CD4-positive, alpha-beta T cell (primary cell): ENCODE results near the gene UBE2M. TPM values are rescaled to one million over a fixed set of nuclear protein-coding genes. Genes with fewer than 3 reads are reported as not detected.

Source experiments
- ATAC-seq: fragments of 200-7000 bp; cut with Tn5 transposase; one replicate; pipeline ENCODE4 v1.10.0; 2022; ENCODE audit warnings: mild to moderate bottlenecking; ENCODE audit not compliant: poor library complexity
- CTCF ChIA-PET: fragments of 350-600 bp; sonication (Branson Sonifier 250); formaldehyde crosslinking; loops from one replicate; lab custom pipeline; 2021; ENCODE audit warnings: antibody characterized with exemption, inconsistent platforms; lab: Charles Lee
- POLR2A ChIA-PET: fragments of 350-600 bp; sonication (Branson Sonifier 250); formaldehyde crosslinking; loops from one replicate; lab custom pipeline; 2021; ENCODE audit warnings: antibody characterized with exemption, inconsistent platforms; lab: Charles Lee
- DNase-seq, 14 experiments: peaks; one replicate each; pipeline ENCODE4 v3.0.0-alpha.2; 2013 to 2020; ENCODE audit warnings: mixed read lengths in 2 of 14
- H3K27ac ChIP-seq, 2 donors: one replicate each; pipeline versions ENCODE4 v1.5.1 to v1.7.0; 2013; ENCODE audit warnings: low read length in 2 of 2, low read depth in 1 of 2, mild to moderate bottlenecking in 1 of 2
- H3K27me3 ChIP-seq, 2 experiments: 1 replicate in 1 of 2; 2 replicates in 1 of 2; pipeline versions ENCODE4 v1.6.1 to v1.7.0; 2013; ENCODE audit warnings: low read length in 2 of 2, control low read depth in 1 of 2, mild to moderate bottlenecking in 1 of 2, moderate library complexity in 1 of 2; ENCODE audit not compliant: insufficient read depth in 2 of 2, control insufficient read depth in 1 of 2
- H3K36me3 ChIP-seq: one replicate; pipeline ENCODE4 v1.6.1; 2013; ENCODE audit warnings: low read length, control low read depth; ENCODE audit not compliant: insufficient read depth
- H3K4me1 ChIP-seq: one replicate; pipeline ENCODE4 v1.6.1; 2013; ENCODE audit warnings: low read length, control low read depth; ENCODE audit not compliant: insufficient read depth
- H3K4me3 ChIP-seq: one replicate; pipeline ENCODE4 v1.5.1; 2013; ENCODE audit warnings: mild to moderate bottlenecking, low read length, moderate library complexity
- H3K9me3 ChIP-seq, 2 experiments: 1 replicate in 1 of 2; 2 replicates in 1 of 2; pipeline versions ENCODE4 v1.6.1 to v1.7.0; 2013; ENCODE audit warnings: low read length in 2 of 2, mild to moderate bottlenecking in 2 of 2, control low read depth in 1 of 2, moderate library complexity in 1 of 2; ENCODE audit not compliant: control insufficient read depth in 1 of 2, insufficient read depth in 1 of 2
- H3K27ac Mint-ChIP-seq: one replicate; pipeline ENCODE4 v1.8.0; 2020; ENCODE audit warnings: mixed read lengths
- H3K27me3 Mint-ChIP-seq: one replicate; pipeline ENCODE4 v1.8.0; 2021; ENCODE audit warnings: mixed read lengths
- H3K36me3 Mint-ChIP-seq: one replicate; pipeline ENCODE4 v1.8.0; 2021; ENCODE audit warnings: low read depth, mixed read lengths
- H3K4me1 Mint-ChIP-seq: one replicate; pipeline ENCODE4 v1.8.0; 2021; ENCODE audit warnings: low read depth, mixed read lengths
- H3K4me3 Mint-ChIP-seq: one replicate; pipeline ENCODE4 v1.8.0; 2020; ENCODE audit warnings: mild to moderate bottlenecking, mixed read lengths
- H3K9me3 Mint-ChIP-seq: one replicate; pipeline ENCODE4 v1.8.0; 2020; ENCODE audit warnings: mixed read lengths
- intact Hi-C, 2 experiments: fragments of 100-400 bp; cut with DNase I in 1 of 2; cut with micrococcal nuclease in 1 of 2; formaldehyde crosslinking; loops; one replicate each; pipeline versions ENCODE4 v1.15.1 to v1.9.0; 2023 to 2025; cut with DNase I, micrococcal nuclease
- total RNA-seq, 174 experiments: library from RNA in 2 of 174; stranded (reverse) in 2 of 174; gene quantifications; one replicate each; pipeline ENCODE4 v1.2.3 and lab custom pipeline; 2021 to 2026
- TF ChIP-seq, protein P1 (sequence below): fragments of 200-600 bp; IDR thresholded peaks from one replicate; pipeline ENCODE4 v1.8.0; 2022; ENCODE audit warnings: antibody characterized with exemption, mild to moderate bottlenecking

The UBE2M gene
- total RNA-seq, 2 experiments from 2014 or later = 29.0 to 31.0 TPM

DNA sequence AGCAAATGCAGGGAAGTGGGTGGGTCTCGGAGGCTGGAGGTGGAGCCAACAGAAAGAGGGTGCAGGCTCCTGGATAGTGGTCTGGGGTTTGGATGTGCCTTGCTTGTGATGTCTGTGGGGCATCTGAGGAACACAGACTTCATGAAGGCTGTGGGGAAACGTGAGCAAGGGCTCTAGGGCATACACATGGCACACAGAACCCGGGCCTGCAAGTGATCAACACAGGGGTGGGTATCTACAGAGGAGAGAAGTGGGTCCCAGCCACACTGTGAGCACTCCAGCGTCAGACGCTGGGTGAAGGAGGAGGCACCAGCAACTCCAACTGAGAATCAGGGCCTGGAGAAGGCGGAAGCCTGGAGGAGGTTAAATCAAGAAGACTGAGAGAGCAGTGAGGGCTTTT lies 5.4 kb upstream of the UBE2M start:
- peaks cover 7% of the 10 kb centered on the region for H3K36me3 ChIP-seq
- no peaks in the 10 kb centered on the region for H3K9me3 ChIP-seq
- H3K27ac ChIP-seq = no peak overlapping the region
- H3K27me3 Mint-ChIP-seq = no peaks in the 10 kb centered on the region
- DNase-seq (no peak), ATAC-seq (no peak)
- ChIA-PET POLR2A (interaction anchor here (1.9 to 7.0 kb wide), 2 partner anchors 8 to 9 kb away, joined by 8 to 63 read pairs; partner anchors contain the start of genes CHMP2A and MZF1), CTCF (interaction anchor here (1.2 kb wide), 1 partner anchor 50 kb away, joined by 3 read pairs; no protein-coding TSS in a partner anchor)
- intact Hi-C loops = no loop called here
- H3K4me3 ChIP-seq = no peak overlapping the region
- H3K9me3 Mint-ChIP-seq = no peaks in the 10 kb centered on the region
- TF ChIP-seq, protein P1, sequence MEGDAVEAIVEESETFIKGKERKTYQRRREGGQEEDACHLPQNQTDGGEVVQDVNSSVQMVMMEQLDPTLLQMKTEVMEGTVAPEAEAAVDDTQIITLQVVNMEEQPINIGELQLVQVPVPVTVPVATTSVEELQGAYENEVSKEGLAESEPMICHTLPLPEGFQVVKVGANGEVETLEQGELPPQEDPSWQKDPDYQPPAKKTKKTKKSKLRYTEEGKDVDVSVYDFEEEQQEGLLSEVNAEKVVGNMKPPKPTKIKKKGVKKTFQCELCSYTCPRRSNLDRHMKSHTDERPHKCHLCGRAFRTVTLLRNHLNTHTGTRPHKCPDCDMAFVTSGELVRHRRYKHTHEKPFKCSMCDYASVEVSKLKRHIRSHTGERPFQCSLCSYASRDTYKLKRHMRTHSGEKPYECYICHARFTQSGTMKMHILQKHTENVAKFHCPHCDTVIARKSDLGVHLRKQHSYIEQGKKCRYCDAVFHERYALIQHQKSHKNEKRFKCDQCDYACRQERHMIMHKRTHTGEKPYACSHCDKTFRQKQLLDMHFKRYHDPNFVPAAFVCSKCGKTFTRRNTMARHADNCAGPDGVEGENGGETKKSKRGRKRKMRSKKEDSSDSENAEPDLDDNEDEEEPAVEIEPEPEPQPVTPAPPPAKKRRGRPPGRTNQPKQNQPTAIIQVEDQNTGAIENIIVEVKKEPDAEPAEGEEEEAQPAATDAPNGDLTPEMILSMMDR = no peak
- H3K36me3 Mint-ChIP-seq = peaks cover 12% of the 10 kb centered on the region
- peaks cover 49% of the 10 kb centered on the region for H3K4me1 ChIP-seq
- H3K4me3 Mint-ChIP-seq = peak overlapping the region; percentile 69
- H3K27me3 ChIP-seq = no peaks in the 10 kb centered on the region
- H3K4me1 Mint-ChIP-seq = peaks cover 47% of the 10 kb centered on the region
- H3K27ac Mint-ChIP-seq = peak overlapping the region; percentile 57

DNA sequence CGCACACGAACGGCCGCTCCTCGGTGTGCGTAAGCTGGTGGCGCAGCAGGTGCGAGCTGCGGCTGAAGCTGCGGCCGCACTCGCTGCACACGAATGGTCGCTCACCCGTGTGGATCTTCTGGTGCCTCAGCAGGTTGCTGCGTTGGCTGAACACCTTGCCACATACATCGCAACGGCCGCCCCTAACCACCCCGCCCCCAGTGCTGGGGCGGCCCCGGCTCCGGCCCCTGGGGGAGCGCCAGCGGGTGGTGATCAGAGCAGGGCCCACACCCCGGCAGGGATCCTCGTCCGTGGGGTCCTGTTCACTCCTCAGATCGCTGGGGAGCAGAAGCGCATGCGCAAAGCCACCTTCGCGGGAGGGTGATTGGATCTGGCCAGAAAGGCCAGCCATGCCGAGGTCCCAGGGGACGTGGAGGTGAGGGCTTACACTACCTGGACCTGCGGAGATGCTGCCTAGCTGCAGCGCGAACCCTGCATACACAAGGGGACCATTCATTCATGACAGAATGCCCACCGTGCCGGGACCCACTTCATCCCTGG lies 4.7 kb upstream of the UBE2M start:
- ChIA-PET CTCF (interaction anchor here (1.1 kb wide), 1 partner anchor 44 kb away, joined by 5 read pairs; the partner anchor contains the start of gene ZBTB45), POLR2A (interaction anchor here (0.8 to 7.0 kb wide), 10 partner anchors 9 to 380 kb away, joined by 4 to 63 read pairs (median 6); partner anchors contain the start of genes CHMP2A, MZF1, TRIM28 and ZBTB45)
- Mint-ChIP-seq H3K36me3 (peaks cover 11% of the 10 kb centered on the region), H3K4me3 (peak overlapping the region; percentile 93), H3K27ac (peak overlapping the region; percentile 57), H3K4me1 (peaks cover 52% of the 10 kb centered on the region), H3K9me3 (no peaks in the 10 kb centered on the region), H3K27me3 (no peaks in the 10 kb centered on the region)
- no peak overlapping the region for H3K27ac ChIP-seq
- H3K27me3 ChIP-seq = no peaks in the 10 kb centered on the region
- intact Hi-C loops = no loop called here
- no peaks in the 10 kb centered on the region for H3K9me3 ChIP-seq
- peak in 5 of 14 experiments; percentile 24 to 52 (median 47) for DNase-seq
- H3K4me3 ChIP-seq = peak overlapping the region; percentile 57
- TF ChIP-seq, protein P1 = no peak
- H3K4me1 ChIP-seq = peaks cover 52% of the 10 kb centered on the region
- ATAC-seq = no peak
- peaks cover 6% of the 10 kb centered on the region for H3K36me3 ChIP-seq

DNA sequence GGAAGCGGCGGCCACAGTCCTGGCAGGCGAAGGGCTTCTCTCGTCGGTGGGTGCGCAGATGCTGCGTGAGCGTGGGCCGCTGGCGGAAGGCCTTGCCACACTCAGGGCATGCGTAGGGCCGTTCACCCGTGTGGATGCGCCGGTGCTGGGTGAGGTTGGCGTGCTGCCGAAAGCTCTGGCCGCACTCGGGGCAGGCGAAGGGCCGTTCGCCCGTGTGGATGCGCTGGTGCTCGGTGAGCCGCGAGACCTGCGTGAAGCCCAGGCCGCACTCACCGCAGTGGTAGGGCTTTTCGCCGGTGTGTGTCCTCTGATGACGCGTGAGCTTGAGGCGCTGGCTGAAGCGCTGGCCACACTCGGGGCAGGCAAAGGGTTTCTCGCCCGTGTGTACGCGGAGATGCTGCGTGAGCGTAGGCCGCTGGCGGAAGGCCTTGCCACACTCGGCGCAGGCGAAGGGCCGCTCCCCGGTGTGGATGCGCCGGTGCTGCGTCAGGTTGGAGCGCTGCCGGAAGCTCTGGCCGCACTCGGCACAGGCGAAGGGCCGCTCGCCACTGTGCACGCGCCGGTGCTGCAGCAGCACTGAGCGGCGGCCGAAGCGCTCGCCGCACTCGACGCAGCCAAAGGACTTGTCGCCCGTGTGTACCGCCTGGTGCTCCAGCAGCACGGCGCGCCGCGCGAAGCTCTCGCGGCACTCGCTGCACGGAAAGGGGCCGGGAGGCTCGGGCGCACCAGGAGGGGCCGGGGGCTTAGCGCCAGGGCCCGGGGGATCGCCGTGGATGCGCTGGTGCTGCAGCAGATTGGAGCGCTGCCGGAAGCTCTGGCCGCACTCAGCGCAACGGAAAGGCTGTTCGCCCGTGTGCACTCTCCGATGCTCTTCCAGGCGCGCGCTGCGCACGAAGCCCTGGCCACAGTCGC lies 4.0 kb upstream of the UBE2M start:
- no peaks in the 10 kb centered on the region for H3K27me3 ChIP-seq
- POLR2A ChIA-PET = interaction anchor here (0.8 to 7.0 kb wide), 10 partner anchors 8 to 379 kb away, joined by 4 to 63 read pairs (median 6); partner anchors contain the start of genes CHMP2A, MZF1, TRIM28 and ZBTB45
- ATAC-seq (no peak), DNase-seq (peak in 7 of 14 experiments; percentile 36 to 66 (median 50))
- CTCF ChIA-PET = interaction anchor here (1.1 to 2.7 kb wide), 3 partner anchors 19 to 48 kb away, joined by 5 to 9 read pairs (median 5); partner anchors contain the start of gene ZBTB45
- no peaks in the 10 kb centered on the region for H3K9me3 ChIP-seq
- H3K36me3 ChIP-seq = peaks cover 4% of the 10 kb centered on the region
- peak overlapping the region; percentile 57 for H3K4me3 ChIP-seq
- peak overlapping the region; percentile 57 for H3K27ac Mint-ChIP-seq
- H3K36me3 Mint-ChIP-seq = peaks cover 17% of the 10 kb centered on the region
- H3K9me3 Mint-ChIP-seq = no peaks in the 10 kb centered on the region
- no peaks in the 10 kb centered on the region for H3K27me3 Mint-ChIP-seq
- H3K27ac ChIP-seq = peak overlapping the region in 1 of 2 donors; percentile 40
- peaks cover 59% of the 10 kb centered on the region for H3K4me1 Mint-ChIP-seq
- H3K4me1 ChIP-seq = peaks cover 59% of the 10 kb centered on the region
- TF ChIP-seq, protein P1 = no peak
- peak overlapping the region; percentile 98 for H3K4me3 Mint-ChIP-seq
- intact Hi-C loops = no loop called here
